OCI-LY7 (cell line): ENCODE data around the gene INTS7. TPM values are rescaled to one million over a fixed set of nuclear protein-coding genes. Genes with fewer than 3 reads are reported as not detected.

ENCODE experiments used
- BruUV-seq: library from RNA; stranded (reverse); fragments of 400-500 nt; replicated peaks from 2 replicates; lab custom pipeline; 2021; lab: Mats Ljungman, UMichigan
- CTCF ChIA-PET: fragments of 300-600 bp; sonication (Branson Sonifier 250); formaldehyde crosslinking; loops from one replicate; lab custom pipeline; 2022; ENCODE audit warnings: antibody characterized with exemption; ENCODE audit not compliant: unreplicated experiment; lab: Charles Lee
- POLR2A ChIA-PET: fragments of 300-600 bp; sonication (Branson Sonifier 250); formaldehyde crosslinking; loops from one replicate; lab custom pipeline; 2022; ENCODE audit warnings: antibody characterized with exemption; lab: Charles Lee
- DNase-seq: peaks from one replicate; pipeline ENCODE4 v3.0.0-alpha.2; 2015; ENCODE audit warnings: low spot score
- H2AFZ ChIP-seq: fragments of 200-600 bp; sonication (generic), shearing (Covaris generic); 2 replicates; pipeline ENCODE4 v1.6.1; 2014; ENCODE audit warnings: mild to moderate bottlenecking, antibody characterized with exemption, low read length, moderate library complexity
- H3K27ac ChIP-seq: fragments of 200-600 bp; sonication (generic); 2 replicates; pipeline ENCODE4 v1.5.1; 2014; ENCODE audit warnings: mixed run types, low read depth, mild to moderate bottlenecking, moderate library complexity, low read length, inconsistent platforms; ENCODE audit not compliant: poor library complexity, severe bottlenecking
- H3K36me3 ChIP-seq: fragments of 200-600 bp; sonication (generic); 2 replicates; pipeline ENCODE4 v1.6.1; 2014; ENCODE audit warnings: mild to moderate bottlenecking, antibody characterized with exemption, low read length, moderate library complexity, mixed read lengths; ENCODE audit not compliant: insufficient read depth
- H3K4me1 ChIP-seq: fragments of 200-600 bp; sonication (generic); 2 replicates; pipeline ENCODE4 v1.5.1; 2014; ENCODE audit warnings: mild to moderate bottlenecking, low read length; ENCODE audit not compliant: insufficient read depth, poor library complexity, severe bottlenecking
- H3K4me2 ChIP-seq: fragments of 200-600 bp; sonication (generic); 2 replicates; pipeline ENCODE4 v1.6.1; 2014; ENCODE audit warnings: mild to moderate bottlenecking, low read length
- H3K4me3 ChIP-seq: fragments of 200-600 bp; sonication (generic); 2 replicates; pipeline ENCODE4 v1.5.1; 2014; ENCODE audit warnings: mild to moderate bottlenecking, low read depth, low read length; ENCODE audit not compliant: poor library complexity, severe bottlenecking
- H3K79me2 ChIP-seq: fragments of 200-600 bp; sonication (generic); 2 replicates; pipeline ENCODE4 v1.6.1; 2016; ENCODE audit warnings: low read depth, mild to moderate bottlenecking, low read length, moderate library complexity, mixed read lengths; ENCODE audit not compliant: insufficient read depth
- H3K9me2 ChIP-seq: fragments of 200-600 bp; sonication (generic); 2 replicates; pipeline ENCODE4 v1.6.1; 2016; ENCODE audit warnings: mild to moderate bottlenecking, low read length, mixed read lengths; ENCODE audit not compliant: insufficient read depth
- H3K9me3 ChIP-seq: fragments of 200-600 bp; sonication (generic); 2 replicates; pipeline ENCODE4 v1.6.1; 2014; ENCODE audit warnings: mild to moderate bottlenecking, mixed run types, low read length, mixed read lengths
- H4K20me1 ChIP-seq: fragments of 200-600 bp; sonication (generic); 2 replicates; pipeline ENCODE4 v1.6.1; 2014; ENCODE audit warnings: mild to moderate bottlenecking, antibody characterized with exemption, low read length, moderate library complexity, mixed read lengths; ENCODE audit not compliant: insufficient read depth
- CTCF ChIP-seq: fragments of 200-600 bp; sonication (generic); conservative IDR thresholded peaks from 2 replicates; pipeline ENCODE4 v1.5.1; 2014; ENCODE audit warnings: mild to moderate bottlenecking, antibody characterized with exemption, low read length, moderate library complexity, mixed read lengths
- EZH2phosphoT487 ChIP-seq: fragments of 200-600 bp; sonication (generic); IDR thresholded peaks from 2 replicates; pipeline ENCODE4 v1.6.1; 2018; ENCODE audit warnings: low read depth, borderline replicate concordance, mild to moderate bottlenecking, mixed run types, antibody characterized with exemption, low read length, moderate library complexity, mixed read lengths
- intact Hi-C: fragments of 100-400 bp; cut with micrococcal nuclease; formaldehyde crosslinking; loops from one replicate; pipeline ENCODE4 v1.10.0; 2022; ENCODE audit not compliant: unreplicated experiment
- total RNA-seq, 2 experiments: library from RNA; depleted of rRNA in 1 of 2; stranded (reverse); fragments of >200 nt in 1 of 2; shearing (Covaris generic) in 1 of 2; gene quantifications; 2 replicates each; pipeline ENCODE4 v1.2.3, GENCODE V29; 2014 to 2022

The INTS7 gene
- total RNA-seq, 2 experiments from 2014 or later, result 17.8 to 25.8 TPM

- Histone ChIP-seq H2AFZ (no peak overlapping the region), H3K79me2 (no peaks in the 10 kb centered on the region), H3K36me3 (no peaks in the 10 kb centered on the region), H3K9me3 (no peaks in the 10 kb centered on the region), H4K20me1 (no peaks in the 10 kb centered on the region), H3K4me1 (no peaks in the 10 kb centered on the region), H3K9me2 (no peaks in the 10 kb centered on the region), H3K4me3 (no peak overlapping the region), H3K4me2 (no peak overlapping the region), H3K27ac (no peak overlapping the region)
- DNase-seq, result no peak
- intact Hi-C loops, result no loop called here
- TF ChIP-seq CTCF (no peak), EZH2phosphoT487 (no peak)
- BruUV-seq, result no TSS peak
- CTCF ChIA-PET, result no interaction called here
- POLR2A ChIA-PET, result interaction anchor here (0.6 to 0.9 kb wide), 2 partner anchors 11 to 87 kb away, joined by 3 read pairs; no protein-coding TSS in a partner anchor
Measured at GRCh38 chr1:211902624-211903291, 132.6 kb downstream of the INTS7 start.

- DNase-seq, result no peak
- no peaks in the 10 kb centered on the region for H3K9me2 ChIP-seq
- H3K27ac ChIP-seq, result no peak overlapping the region
- H3K4me1 ChIP-seq, result no peaks in the 10 kb centered on the region
- ChIA-PET POLR2A (interaction anchor here (0.6 kb wide), 1 partner anchor 580 kb away, joined by 3 read pairs; no protein-coding TSS in a partner anchor), CTCF (no interaction called here)
- H2AFZ ChIP-seq, result no peak overlapping the region
- BruUV-seq, result no TSS peak
- H3K4me3 ChIP-seq, result no peak overlapping the region
- H3K36me3 ChIP-seq, result no peaks in the 10 kb centered on the region
- H4K20me1 ChIP-seq, result no peaks in the 10 kb centered on the region
- no peaks in the 10 kb centered on the region for H3K9me3 ChIP-seq
- TF ChIP-seq CTCF (no peak), EZH2phosphoT487 (no peak)
- H3K4me2 ChIP-seq, result no peak overlapping the region
- H3K79me2 ChIP-seq, result no peaks in the 10 kb centered on the region
- intact Hi-C loops, result no loop called here
Measured at GRCh38 chr1:211901945-211902344, 133.4 kb downstream of the INTS7 start.

GRCh38 chr1:211900441-211900840 lies 134.9 kb downstream of the INTS7 start:
- Histone ChIP-seq H3K9me2 (no peaks in the 10 kb centered on the region), H3K4me2 (no peak overlapping the region), H3K79me2 (no peaks in the 10 kb centered on the region), H3K4me3 (no peak overlapping the region), H3K36me3 (no peaks in the 10 kb centered on the region), H3K27ac (no peak overlapping the region), H2AFZ (no peak overlapping the region), H4K20me1 (no peaks in the 10 kb centered on the region), H3K9me3 (no peaks in the 10 kb centered on the region), H3K4me1 (no peaks in the 10 kb centered on the region)
- no TSS peak for BruUV-seq
- POLR2A ChIA-PET, result no interaction called here
- no peak for DNase-seq
- intact Hi-C loops, result no loop called here
- CTCF ChIA-PET, result no interaction called here
- TF ChIP-seq EZH2phosphoT487 (no peak), CTCF (no peak)
